GM21360 (cell line): ENCODE results near the gene SNAP29.
"Not testable (repeated sequence)": the region's sequence is repeated elsewhere in the genome, so short reads cannot be mapped to it uniquely, and the experiment has no call there.

ENCODE experiments used
- ATAC-seq: cut with Tn5 transposase; IDR thresholded peaks from one replicate; pipeline ENCODE4 v1.9.1; 2021; ENCODE audit warnings: mild to moderate bottlenecking, moderate library complexity; ENCODE audit not compliant: unreplicated experiment

SNAP29 gene

DNA sequence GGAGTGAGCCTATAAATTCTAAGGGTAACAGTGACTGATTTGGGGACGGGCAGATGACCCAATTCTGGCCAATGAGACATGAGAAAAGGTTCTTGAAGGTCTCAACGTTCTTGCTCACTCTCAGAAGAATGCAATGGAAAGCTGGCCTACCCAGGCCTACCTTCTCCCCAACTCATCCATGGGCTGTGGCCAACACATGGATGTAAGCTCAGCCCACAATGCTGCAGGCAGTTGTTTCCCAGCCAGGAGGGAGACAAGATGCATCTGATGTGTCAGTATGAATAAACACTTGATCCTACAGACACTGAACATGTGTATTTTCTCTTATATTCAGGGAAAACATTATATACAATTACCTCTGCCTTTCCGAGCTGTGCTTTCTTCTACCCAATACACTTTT lies 24.6 kb upstream of the SNAP29 start:
- ATAC-seq, result no peak

GRCh38 chr22:20834725-20835124 lies 24.1 kb upstream of the SNAP29 start:
- ATAC-seq, result no peak

GRCh38 chr22:20836987-20837823 lies 21.6 kb upstream of the SNAP29 start:
- ATAC-seq, result no peak

DNA sequence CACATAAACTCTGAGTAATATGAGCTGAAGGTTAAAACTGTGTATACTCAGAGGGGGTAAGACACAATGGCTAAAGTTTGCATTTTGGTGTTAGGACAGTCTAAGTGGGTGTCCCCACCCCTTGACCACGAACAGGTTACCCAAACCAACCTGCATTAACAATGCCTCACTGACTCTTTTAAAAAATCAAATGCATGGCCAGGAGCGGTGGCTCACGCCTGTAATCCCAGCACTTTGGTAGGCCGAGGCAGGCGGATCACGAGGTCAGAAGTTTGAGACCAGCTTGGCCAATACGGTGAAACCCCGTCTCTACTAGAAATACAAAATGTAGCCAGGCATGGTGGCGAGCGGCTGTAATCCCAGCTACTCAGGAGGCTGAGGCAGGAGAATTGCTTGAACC lies 19.5 kb upstream of the SNAP29 start:
- not testable (repeated sequence) for ATAC-seq

GRCh38 chr22:20839837-20840645 lies 18.8 kb upstream of the SNAP29 start:
- no peak for ATAC-seq

DNA sequence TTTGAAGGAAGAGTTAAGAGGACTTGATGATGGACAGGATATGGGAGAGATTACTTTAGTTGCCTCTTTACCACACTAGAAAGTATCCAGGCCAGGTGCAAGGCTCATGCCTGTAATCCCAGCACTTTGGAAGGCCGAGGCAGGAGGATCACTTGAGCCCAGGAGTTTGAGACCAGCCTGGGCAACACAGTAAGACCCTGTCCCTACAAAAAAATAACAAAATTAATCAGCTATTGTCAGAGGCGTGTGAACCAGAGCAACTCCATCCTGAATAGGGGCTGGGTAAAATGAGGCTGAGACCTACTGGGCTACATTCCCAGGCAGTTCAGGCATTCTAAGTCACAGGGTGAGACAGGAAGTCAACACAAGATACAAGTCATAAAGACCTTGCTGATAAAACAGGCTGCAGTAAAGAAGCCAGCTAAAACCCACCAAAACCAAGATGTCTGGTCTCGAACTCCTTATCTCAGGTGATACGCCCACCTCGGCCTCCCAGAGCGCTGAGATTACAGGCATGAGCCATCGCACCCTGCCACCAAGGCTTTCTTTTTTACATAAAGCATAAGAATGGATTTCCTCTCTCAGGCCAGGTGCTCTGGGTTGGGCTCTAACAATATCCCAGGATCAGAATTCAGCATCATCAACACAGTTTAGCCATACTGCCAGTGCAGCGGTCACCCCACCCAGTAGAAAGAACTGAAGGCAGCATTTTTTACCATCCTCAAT lies 18.0 kb upstream of the SNAP29 start:
- ATAC-seq, result no peak

GRCh38 chr22:20843501-20843900 lies 15.3 kb upstream of the SNAP29 start:
- no peak for ATAC-seq

- ATAC-seq, result no peak
These were observed 14.5 kb upstream of the SNAP29 start for GRCh38 chr22:20844055-20845037.

DNA sequence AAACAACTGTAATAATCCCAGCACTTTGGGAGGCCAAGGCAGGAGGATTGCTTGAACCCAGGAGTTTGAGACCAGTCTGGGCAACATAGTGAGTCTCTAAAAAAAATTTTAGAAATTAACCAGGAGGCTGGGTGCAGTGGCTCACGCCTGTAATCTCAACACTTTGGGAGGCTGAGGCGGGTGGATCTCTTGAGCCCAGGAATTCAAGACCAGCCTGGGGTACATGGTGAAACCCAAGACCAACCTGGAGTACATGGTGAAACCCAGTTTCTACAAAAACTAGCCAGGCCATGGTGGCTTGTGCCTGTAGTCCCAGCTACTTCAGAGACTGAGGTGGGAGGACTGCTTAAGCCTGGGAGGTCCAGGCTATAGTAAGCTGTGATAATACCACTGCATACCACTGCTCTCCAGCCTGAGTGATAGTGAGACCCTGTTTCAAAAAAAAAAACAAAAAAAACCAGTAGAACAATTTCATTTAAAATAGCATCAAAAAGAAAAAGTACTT lies 11.4 kb upstream of the SNAP29 start:
- no peak for ATAC-seq

DNA sequence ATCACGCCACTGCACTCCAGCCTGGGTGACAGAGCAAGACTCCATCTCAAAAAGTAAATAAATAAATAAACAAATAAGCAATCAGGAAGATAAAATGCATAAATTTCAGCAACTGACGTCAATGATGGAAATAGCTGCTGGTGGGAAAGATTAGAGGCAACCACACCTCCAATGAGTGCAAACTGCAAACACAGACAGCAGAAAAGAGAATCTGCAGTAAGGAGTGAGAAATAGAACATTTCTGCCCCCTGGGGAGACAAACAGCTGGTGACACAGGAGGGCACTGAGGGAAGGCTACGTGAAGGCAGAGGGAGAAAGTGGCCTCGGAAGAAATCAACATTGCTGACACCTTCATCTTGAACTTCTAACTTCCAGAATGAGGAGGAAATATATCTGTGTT lies 6.7 kb upstream of the SNAP29 start:
- ATAC-seq, result no peak

DNA sequence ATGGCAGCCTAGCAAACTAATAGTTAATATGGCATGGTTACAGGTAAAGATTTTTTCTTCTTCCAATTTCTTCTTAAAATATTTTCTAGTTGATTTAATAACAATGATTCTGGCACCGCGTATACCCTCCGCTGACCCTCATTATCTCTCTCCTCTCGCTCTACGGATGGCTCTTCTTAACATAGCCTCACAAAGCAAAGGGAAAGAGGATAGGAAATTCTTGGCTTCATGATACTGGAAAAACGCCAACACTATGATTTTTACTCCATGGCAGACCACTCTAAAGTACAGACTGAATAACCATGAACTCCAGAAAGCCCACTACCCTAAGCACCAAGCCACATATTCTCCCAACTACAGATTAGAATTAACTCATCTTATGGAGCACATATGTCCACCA lies 6.3 kb upstream of the SNAP29 start:
- ATAC-seq, result no peak

GRCh38 chr22:20853236-20853660 lies 5.6 kb upstream of the SNAP29 start:
- no peak for ATAC-seq

DNA sequence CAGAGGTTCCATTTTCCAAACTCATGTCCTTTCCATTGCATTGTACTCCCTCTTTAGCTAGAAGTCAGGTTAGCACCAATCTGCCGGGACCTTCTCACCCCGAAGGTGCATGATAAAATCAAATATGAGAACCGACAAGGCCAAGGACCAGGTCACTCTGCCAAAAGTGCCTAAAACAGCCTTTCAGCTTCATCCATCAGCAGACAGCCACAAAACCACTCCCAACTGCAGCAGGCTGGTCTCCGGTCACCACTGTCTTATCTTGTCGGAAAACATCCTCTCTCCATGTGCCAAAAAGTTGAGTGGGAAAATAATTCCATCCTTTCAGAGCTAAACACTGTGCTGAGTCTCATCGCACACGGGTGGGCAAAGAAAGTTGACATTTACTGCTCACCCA lies 1.6 kb upstream of the SNAP29 start:
- ATAC-seq, result no peak

GRCh38 chr22:20857838-20858614 lies 781 bp upstream of the SNAP29 start:
- ATAC-seq, result peak; percentile 35

DNA sequence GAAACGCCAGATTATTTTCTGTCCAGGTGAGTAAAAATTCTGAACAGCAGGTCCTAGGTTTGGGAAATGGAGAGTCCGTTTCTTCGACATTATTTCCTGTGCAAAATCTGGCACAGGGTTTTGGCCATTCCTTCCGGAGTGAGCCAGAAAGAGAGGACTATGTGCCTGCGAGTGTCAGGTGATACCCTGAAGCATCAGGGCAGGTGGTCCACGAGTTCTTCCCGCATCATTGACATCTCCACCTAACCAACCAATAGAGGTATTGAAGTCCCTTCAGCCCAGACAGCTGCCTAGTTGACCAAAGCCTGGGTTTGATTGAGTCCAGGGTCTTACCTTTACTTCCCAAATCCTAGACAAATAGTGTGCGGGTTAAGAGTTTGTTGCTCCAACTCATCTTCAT lies 808 bp downstream of the SNAP29 start:
- no peak for ATAC-seq

DNA sequence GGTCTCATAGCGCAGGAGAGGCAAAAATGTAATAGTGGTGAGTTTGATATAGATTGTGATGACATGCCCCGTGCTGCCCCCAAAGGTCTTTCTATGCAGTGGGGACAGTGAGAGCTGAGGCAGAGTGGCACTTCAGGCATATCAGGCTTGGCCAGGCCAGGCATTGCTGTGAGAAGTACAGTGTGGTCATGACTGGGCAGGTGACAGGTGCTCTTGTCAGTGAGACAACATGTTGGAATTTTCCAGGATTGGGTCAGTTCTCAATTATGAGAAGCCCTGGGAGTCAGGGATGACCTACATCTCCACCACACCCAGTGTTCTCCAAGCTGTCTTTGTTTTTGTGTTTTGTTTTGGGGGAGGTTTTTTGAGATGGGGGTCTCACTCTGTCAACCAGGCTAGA lies 3.7 kb downstream of the SNAP29 start:
- no peak for ATAC-seq

- no peak for ATAC-seq
These were observed 4.6 kb downstream of the SNAP29 start for GRCh38 chr22:20863366-20863765.

GRCh38 chr22:20864186-20864908 lies 5.5 kb downstream of the SNAP29 start:
- ATAC-seq, result no peak

DNA sequence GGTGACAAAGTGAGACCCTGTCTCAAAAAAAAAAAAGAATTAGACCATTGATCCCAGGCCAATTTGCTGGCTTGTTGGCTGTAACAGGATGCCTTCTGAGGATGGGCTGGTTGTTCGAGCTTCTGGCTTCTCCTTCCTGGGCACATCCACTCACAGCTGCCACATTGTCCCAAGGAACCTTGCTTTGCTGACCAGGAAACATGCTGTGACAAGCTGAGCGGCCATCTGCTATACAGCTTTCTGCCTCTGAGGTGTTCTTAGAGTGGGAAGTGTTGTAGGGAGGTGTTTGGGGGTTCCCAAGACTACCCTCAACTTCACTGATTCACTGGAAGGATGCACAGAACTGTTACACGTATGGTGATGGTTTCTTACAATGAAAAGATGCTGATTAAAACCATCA lies 6.5 kb downstream of the SNAP29 start:
- no peak for ATAC-seq
